Activated B cell treated with CpG ODN at 0.5 μM for 24 hours (primary cell): ENCODE results near the gene TSHZ2. TPM values are rescaled to one million over a fixed set of nuclear protein-coding genes. Genes with fewer than 3 reads are reported as not detected.

Experiments used
- ATAC-seq: fragments of 200-7000 bp; cut with Tn5 transposase; one replicate; pipeline ENCODE4 v1.10.0; 2021; ENCODE audit warnings: low read depth, mild to moderate bottlenecking, moderate library complexity
- CTCF ChIA-PET: fragments of 350-600 bp; sonication (Branson Sonifier 250); formaldehyde crosslinking; loops from one replicate; lab custom pipeline; 2021; ENCODE audit warnings: antibody characterized with exemption; lab: Charles Lee
- POLR2A ChIA-PET: fragments of 350-600 bp; sonication (Branson Sonifier 250); formaldehyde crosslinking; loops from one replicate; lab custom pipeline; 2021; ENCODE audit warnings: antibody characterized with exemption; lab: Charles Lee
- DNase-seq: peaks from one replicate; pipeline ENCODE4 v3.0.0; 2022
- H3K27ac Mint-ChIP-seq: one replicate; pipeline ENCODE4 v1.8.0; 2020; ENCODE audit warnings: mixed read lengths
- H3K27me3 Mint-ChIP-seq: one replicate; pipeline ENCODE4 v1.8.0; 2021; ENCODE audit warnings: mixed read lengths
- H3K36me3 Mint-ChIP-seq: one replicate; pipeline ENCODE4 v1.8.0; 2021; ENCODE audit warnings: low read depth, mixed read lengths
- H3K4me1 Mint-ChIP-seq: one replicate; pipeline ENCODE4 v1.8.0; 2021; ENCODE audit warnings: mixed read lengths
- H3K4me3 Mint-ChIP-seq: one replicate; pipeline ENCODE4 v1.8.0; 2020; ENCODE audit warnings: mild to moderate bottlenecking, mixed read lengths
- H3K9me3 Mint-ChIP-seq: one replicate; pipeline ENCODE4 v1.8.0; 2020; ENCODE audit warnings: mixed read lengths
- CTCF ChIP-seq: fragments of 200-600 bp; IDR thresholded peaks from one replicate; pipeline ENCODE4 v1.8.0; 2022; ENCODE audit warnings: antibody characterized with exemption, mild to moderate bottlenecking
- intact Hi-C: fragments of 100-400 bp; cut with micrococcal nuclease; formaldehyde crosslinking; loops from one replicate; pipeline ENCODE4 v1.15.1; 2024
- total RNA-seq: library from RNA; stranded (reverse); gene quantifications from 2 replicates; pipeline ENCODE4 v1.2.3, GENCODE V29; 2022

Gene TSHZ2
- total RNA-seq, 1 donor from 2014 or later = 1.7 TPM

- H3K27me3 Mint-ChIP-seq = peaks cover 3% of the 10 kb centered on the region
- H3K36me3 Mint-ChIP-seq = no peaks in the 10 kb centered on the region
- intact Hi-C loops = no loop called here
- no peaks in the 10 kb centered on the region for H3K9me3 Mint-ChIP-seq
- CTCF ChIA-PET = no interaction called here
- POLR2A ChIA-PET = no interaction called here
- TF ChIP-seq CTCF = no peak
- H3K4me3 Mint-ChIP-seq = no peak overlapping the region
- ATAC-seq (no peak), DNase-seq (no peak)
- H3K4me1 Mint-ChIP-seq = no peaks in the 10 kb centered on the region
- no peak overlapping the region for H3K27ac Mint-ChIP-seq
These were observed 198.0 kb downstream of the TSHZ2 start for GRCh38 chr20:53170196-53170595.

- Mint-ChIP-seq H3K4me3 (no peak overlapping the region), H3K27me3 (peaks cover 3% of the 10 kb centered on the region), H3K4me1 (no peaks in the 10 kb centered on the region), H3K36me3 (no peaks in the 10 kb centered on the region), H3K9me3 (no peaks in the 10 kb centered on the region), H3K27ac (no peak overlapping the region)
- DNase-seq = no peak
- TF ChIP-seq CTCF = no peak
- CTCF ChIA-PET = no interaction called here
- ATAC-seq = no peak
- intact Hi-C loops = no loop called here
- POLR2A ChIA-PET = no interaction called here
These were observed 198.9 kb downstream of the TSHZ2 start for GRCh38 chr20:53171065-53171464.

- intact Hi-C loops = no loop called here
- H3K36me3 Mint-ChIP-seq = no peaks in the 10 kb centered on the region
- no peaks in the 10 kb centered on the region for H3K9me3 Mint-ChIP-seq
- DNase-seq (no peak), ATAC-seq (no peak)
- no peak overlapping the region for H3K4me3 Mint-ChIP-seq
- CTCF ChIA-PET = no interaction called here
- POLR2A ChIA-PET = no interaction called here
- no peak overlapping the region for H3K27ac Mint-ChIP-seq
- no peak for TF ChIP-seq CTCF
- H3K27me3 Mint-ChIP-seq = peaks cover 2% of the 10 kb centered on the region
- no peaks in the 10 kb centered on the region for H3K4me1 Mint-ChIP-seq
These were observed 202.3 kb downstream of the TSHZ2 start for GRCh38 chr20:53174454-53174853.

GRCh38 chr20:53175135-53175780, 203.1 kb downstream of the TSHZ2 start:
- ChIA-PET CTCF (no interaction called here), POLR2A (no interaction called here)
- Mint-ChIP-seq H3K9me3 (no peaks in the 10 kb centered on the region), H3K27ac (no peak overlapping the region), H3K4me1 (no peaks in the 10 kb centered on the region), H3K36me3 (no peaks in the 10 kb centered on the region), H3K4me3 (no peak overlapping the region), H3K27me3 (peaks cover 2% of the 10 kb centered on the region)
- intact Hi-C loops = no loop called here
- TF ChIP-seq CTCF = no peak
- ATAC-seq = no peak
- DNase-seq = no peak

GRCh38 chr20:53176134-53176533, 204.0 kb downstream of the TSHZ2 start:
- Mint-ChIP-seq H3K4me3 (no peak overlapping the region), H3K27ac (no peak overlapping the region), H3K4me1 (no peaks in the 10 kb centered on the region), H3K9me3 (no peaks in the 10 kb centered on the region), H3K27me3 (peaks cover 4% of the 10 kb centered on the region), H3K36me3 (no peaks in the 10 kb centered on the region)
- intact Hi-C loops = no loop called here
- DNase-seq (no peak), ATAC-seq (no peak)
- TF ChIP-seq CTCF = no peak
- CTCF ChIA-PET = no interaction called here
- POLR2A ChIA-PET = no interaction called here
